Measurements from ENCODE around the gene PHC2.
"Not testable (repeated sequence)": the region's sequence is repeated elsewhere in the genome, so short reads cannot be mapped to it uniquely, and the experiment has no call there.

Gene PHC2

GRCh38 chr1:33306653-33307493 lies 124.0 kb downstream of the PHC2 start:
- DNase-seq: peak; percentile 78

DNA sequence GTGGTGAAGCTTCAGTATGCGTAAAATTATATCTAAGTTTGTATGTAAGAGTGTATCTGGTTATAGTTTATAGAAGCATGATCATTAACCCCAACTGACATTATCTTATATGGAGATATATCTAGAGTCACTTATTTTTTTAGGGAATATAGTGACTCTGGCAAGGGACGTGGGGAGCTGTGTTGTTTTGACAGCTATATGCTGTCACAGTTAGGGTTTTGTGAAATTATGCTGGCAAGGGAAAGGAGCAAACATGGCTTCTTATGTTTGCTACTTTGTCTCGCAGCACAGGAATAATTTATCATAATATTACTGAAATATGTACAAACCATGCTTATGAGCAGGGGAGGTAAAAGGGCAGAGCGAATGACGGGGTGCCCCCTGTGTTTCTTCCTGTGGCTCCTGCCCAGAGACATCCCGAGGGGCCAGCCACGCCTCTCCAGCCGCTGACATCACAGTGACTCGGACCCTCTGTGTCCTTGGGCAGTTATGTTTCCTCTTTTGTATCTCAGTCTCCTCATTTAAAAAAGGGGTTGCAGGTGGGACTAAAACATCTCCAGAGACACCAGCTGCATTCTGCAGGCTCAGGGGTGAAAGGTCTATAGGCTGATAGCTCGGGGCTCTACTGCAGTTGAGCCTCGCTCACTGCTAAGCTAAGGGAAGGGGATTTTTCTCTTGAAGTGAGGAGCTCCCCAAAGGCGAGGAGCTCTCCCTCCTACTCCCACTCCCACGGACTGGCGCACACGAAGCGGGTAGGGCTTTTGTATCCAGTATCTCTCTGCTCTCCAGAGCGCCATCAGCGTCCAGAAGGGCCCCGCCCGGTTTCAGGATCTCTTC lies 124.9 kb downstream of the PHC2 start:
- no peak for DNase-seq

DNA sequence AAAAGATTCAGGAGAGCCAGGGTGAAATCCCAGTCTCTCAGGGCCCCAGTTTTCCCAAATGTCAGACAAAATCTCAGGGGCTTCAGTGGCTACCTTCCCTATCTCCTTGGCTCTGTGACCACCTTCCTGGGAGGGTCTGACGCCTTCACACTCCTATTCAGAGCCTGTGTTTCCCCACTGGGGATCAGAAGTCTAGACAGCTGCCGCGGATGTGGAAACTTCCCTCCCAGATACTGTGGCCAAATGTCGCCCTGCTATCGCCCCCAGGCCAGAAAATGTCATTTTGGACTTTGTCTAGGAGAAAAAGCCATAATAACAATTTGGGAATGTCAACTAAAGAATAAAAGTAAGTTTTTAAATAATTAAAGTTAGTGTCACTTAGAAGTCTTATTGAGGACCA lies 125.9 kb downstream of the PHC2 start:
- no peak for DNase-seq

GRCh38 chr1:33302325-33302724 lies 128.6 kb downstream of the PHC2 start:
- no peak for DNase-seq

DNA sequence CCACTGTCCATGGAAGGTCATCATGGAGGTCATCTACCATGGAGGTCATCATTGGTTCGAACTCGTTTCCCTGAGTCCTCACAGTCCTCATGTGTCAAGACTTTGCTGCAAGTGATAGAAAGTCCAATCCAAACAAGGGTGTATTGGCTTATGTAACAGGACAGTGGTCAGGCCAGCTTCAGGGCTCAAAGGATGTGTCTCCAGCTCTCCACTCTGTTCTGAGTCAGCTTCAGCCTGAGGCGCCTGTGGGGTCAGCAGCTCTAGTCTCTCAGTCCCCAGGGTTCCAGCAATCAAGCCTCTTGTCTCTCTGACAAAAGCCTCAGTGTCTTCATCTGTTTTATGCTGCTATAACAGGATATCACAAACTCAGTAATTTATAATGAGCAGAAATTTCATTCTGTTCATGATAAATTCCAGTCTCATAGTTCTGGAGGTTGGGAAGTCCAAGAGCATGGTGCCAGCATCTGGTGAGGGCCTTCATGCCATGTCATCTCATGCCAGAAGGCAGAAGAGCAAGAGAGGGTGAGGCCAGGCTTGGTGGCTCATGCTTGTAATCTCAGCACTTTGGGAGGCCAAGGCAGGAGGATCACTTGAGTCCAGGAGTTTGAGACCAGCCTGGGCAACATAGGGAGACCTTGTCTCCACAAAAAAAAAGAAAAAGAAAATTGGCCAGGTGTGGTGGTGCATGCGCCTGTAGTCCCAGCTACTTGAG lies 129.5 kb downstream of the PHC2 start:
- DNase-seq: no peak

GRCh38 chr1:33300673-33301072 lies 130.2 kb downstream of the PHC2 start:
- DNase-seq: no peak

GRCh38 chr1:33299461-33300155 lies 131.3 kb downstream of the PHC2 start:
- no peak for DNase-seq

DNA sequence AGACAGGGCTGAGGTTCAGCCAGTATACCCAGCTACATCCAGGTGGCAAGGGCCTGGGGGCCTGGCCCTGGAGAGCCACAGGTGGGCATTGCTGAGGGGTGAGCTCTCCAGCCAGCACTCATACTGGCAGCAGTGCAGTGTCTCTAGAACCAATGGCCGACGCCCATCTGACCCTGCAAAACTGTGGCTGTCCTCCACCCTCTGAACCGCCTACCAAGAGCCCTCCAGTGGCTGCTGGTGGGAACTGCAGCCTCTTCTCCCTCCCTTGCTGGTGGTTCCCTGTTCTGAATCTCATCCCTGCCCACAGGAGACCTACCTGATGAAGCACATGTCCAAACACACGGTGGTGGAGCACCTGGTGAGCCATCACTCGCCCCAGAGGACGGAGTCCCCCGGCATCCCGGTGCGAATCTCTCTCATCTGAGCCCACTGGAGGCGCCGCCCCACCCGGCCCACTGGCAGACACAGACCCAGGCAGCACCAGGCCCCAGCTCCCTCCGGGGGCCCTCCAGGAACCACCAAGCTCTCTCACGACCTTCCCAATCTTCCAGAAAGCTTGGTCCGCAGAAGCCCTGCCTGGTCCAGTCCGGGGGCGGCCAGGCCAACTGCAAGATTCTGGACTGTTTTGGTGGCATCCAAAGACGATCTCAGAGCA lies 132.1 kb downstream of the PHC2 start:
- DNase-seq: peak; percentile 72

DNA sequence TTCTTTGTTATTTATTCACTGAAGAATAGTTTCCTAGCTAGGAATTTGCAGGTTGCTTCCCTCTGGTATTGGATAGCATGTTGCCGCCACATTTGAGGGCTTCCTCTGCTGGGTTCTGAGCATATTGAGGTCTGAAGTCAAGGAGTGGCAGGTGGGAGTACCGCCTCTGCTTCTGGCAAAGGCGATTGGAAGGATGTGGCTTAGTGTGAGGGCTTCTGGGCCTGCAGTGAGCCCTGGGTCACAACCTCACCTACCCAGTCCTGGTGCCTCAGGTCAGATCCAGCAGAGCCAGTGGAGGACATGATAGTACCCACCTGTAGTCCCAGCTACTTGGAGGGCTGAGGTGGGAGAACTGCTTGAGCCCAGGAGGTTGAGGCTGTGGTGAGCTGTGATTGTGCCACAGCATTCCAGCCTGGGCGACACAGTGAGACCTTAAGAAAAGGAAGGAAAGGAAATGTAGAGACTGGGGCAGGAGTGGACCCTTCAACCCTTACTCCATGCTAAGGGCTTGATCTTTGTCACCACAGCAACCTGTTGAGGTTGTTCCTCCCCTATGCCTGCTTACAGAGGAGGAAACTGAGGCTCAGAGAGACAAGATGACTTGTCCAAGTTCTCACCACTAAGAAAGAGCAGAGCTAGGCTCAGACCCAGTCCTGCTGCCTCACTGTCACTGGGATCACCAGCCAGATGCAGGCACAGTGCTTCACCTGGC lies 132.8 kb downstream of the PHC2 start:
- no peak for DNase-seq

GRCh38 chr1:33296824-33297223 lies 134.1 kb downstream of the PHC2 start:
- DNase-seq: no peak

DNA sequence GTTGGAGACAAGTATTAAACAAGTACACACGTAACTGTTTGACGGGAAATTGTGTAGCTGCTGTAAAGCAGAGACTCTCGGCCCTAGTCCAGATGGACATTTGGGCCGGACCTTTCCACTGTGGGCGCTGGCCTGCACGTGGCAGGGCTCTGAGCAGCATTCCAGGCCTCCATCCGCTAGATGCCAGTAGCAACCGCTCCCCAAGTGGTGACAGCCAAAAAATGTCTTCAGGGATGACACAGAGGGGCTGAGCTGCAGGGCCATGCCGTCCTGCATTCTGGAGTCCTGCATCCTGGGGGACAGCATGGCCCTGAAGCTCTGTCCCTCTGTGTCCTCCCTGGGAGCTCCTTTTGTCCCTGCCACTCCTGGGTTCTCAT lies 134.8 kb downstream of the PHC2 start:
- DNase-seq: no peak

- peak; percentile 88 for DNase-seq
Measured at GRCh38 chr1:33295450-33296081, 135.3 kb downstream of the PHC2 start.

- DNase-seq: no peak
Measured at GRCh38 chr1:33295023-33295422, 135.9 kb downstream of the PHC2 start.

GRCh38 chr1:33294071-33295010 lies 136.6 kb downstream of the PHC2 start:
- no peak for DNase-seq

DNA sequence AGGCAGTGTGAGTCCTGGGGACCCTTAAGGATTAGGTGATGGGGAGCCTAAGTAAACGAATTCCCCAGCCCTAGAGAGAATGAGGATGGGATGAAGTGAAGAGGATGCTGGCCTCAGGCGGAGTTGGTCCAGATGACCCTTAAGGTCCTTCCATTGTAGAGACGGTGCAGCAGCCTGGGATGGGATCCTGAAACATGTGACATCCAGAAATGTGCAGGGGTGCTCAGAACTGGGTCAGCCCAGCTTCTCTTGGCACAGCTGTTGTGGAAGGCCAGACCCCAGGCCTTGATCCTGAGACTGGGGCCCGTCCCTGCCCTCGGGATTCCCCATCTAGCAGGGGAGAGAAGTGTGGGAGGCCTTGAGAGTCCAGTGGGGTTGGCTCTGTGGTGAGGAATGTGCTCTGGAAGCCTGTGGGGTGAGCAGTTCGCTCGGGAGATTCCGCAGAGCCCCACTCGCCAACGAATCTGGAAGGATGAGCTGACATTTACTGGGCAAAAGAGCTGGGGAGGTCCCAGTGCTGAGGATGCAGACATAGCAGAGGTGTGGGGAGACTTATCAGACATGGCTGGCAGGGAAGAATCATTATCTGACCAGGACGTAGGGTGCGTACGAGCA lies 138.1 kb downstream of the PHC2 start:
- DNase-seq: no peak

GRCh38 chr1:33290615-33291014 lies 140.3 kb downstream of the PHC2 start:
- not testable (repeated sequence) for DNase-seq

DNA sequence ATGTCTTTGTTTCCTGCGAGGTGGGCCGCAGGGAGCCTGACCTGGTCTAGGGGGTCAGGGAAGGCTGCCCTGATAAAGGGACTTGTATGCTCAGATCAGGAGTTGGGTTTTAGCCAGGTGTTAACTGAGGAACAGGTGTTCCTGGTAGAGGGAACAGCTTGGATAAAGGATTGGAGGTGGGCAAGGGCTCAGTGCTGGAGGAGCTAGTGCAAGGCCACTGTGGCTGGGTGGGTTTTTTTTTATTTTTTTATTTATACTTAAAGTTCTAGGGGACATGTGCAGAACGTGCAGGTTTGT lies 141.1 kb downstream of the PHC2 start:
- DNase-seq: no peak

- DNase-seq: no peak
Measured at GRCh38 chr1:33288976-33289857, 141.7 kb downstream of the PHC2 start.

GRCh38 chr1:33287317-33287716 lies 143.6 kb downstream of the PHC2 start:
- DNase-seq: no peak

All from retina (tissue), 1 donor.